ENCODE results near the gene DST. TPM values are rescaled to one million over a fixed set of nuclear protein-coding genes. Genes with fewer than 3 reads are reported as not detected.

DST gene
- total RNA-seq, 1 experiment from 2014 or later, result 91.9 TPM

DNA sequence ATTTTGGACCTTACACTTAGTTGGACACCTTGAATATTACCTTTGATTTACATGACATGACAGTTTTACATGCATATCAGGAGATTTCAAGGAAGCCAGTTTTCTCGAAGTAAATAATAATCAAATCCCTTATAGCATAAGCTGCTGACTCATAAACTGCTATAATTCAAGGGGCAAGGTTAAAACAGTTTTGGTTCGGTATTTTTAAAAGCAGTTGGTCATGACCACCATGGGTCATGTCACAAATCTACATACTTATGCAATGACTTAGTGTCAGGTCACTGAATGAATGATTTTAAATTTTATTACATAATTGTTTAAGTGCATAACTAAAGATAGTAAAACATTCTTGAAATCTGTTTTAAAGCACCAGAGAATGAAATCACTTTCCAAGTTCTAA, 158.0 kb downstream of the DST start:
- no peak overlapping the region for H3K14ac ChIP-seq (ENCODE audit: insufficient read depth, low read length)
- Mint-ChIP-seq H3K27me3 (ENCODE audit: low read depth) (no peaks in the 10 kb centered on the region), H3K36me3 (ENCODE audit: insufficient read depth in 1 of 3, low read depth in 3 of 3) (peaks cover 29 to 57% (median 49%) of the 10 kb centered on the region in 3 experiments; a peak in 6 of 7 replicates), H3K27ac (no peak overlapping the region), H3K9me3 (no peaks in the 10 kb centered on the region; a peak in 1 of 5 replicates), H3K4me1 (no peaks in the 10 kb centered on the region), H3K4me3 (no peak overlapping the region)
- no peaks in the 10 kb centered on the region for H3K79me1 ChIP-seq (ENCODE audit: insufficient read depth, low read depth, low read length, poor library complexity, severe bottlenecking)
- H3T11ph ChIP-seq (ENCODE audit: low read length), result no peak overlapping the region
- no peak overlapping the region for H4K5ac ChIP-seq (ENCODE audit: insufficient read length, low read depth, low read length)
- H2BK15ac ChIP-seq (ENCODE audit: low read depth, low read length), result no peak overlapping the region
- no peak overlapping the region for H3K4ac ChIP-seq (ENCODE audit: low read depth, low read length)
- H3K4me2 ChIP-seq (ENCODE audit: insufficient read depth, insufficient read length, low read length), result no peak overlapping the region
- H3K4me1 ChIP-seq (ENCODE audit: insufficient read depth, low read length), result no peaks in the 10 kb centered on the region
- no peak overlapping the region for H3K9ac ChIP-seq (ENCODE audit: extremely low read depth, insufficient read length, low read length)
- no peak overlapping the region for H3K27ac ChIP-seq (ENCODE audit: insufficient read length, low read depth, low read length)
- H4K8ac ChIP-seq (replicated peaks; ENCODE audit: insufficient read length, low read depth, low read length), result no peak overlapping the region
- no peak overlapping the region for H2BK120ac ChIP-seq (ENCODE audit: low read depth, low read length, poor library complexity, severe bottlenecking)
- TF ChIP-seq, protein P1, sequence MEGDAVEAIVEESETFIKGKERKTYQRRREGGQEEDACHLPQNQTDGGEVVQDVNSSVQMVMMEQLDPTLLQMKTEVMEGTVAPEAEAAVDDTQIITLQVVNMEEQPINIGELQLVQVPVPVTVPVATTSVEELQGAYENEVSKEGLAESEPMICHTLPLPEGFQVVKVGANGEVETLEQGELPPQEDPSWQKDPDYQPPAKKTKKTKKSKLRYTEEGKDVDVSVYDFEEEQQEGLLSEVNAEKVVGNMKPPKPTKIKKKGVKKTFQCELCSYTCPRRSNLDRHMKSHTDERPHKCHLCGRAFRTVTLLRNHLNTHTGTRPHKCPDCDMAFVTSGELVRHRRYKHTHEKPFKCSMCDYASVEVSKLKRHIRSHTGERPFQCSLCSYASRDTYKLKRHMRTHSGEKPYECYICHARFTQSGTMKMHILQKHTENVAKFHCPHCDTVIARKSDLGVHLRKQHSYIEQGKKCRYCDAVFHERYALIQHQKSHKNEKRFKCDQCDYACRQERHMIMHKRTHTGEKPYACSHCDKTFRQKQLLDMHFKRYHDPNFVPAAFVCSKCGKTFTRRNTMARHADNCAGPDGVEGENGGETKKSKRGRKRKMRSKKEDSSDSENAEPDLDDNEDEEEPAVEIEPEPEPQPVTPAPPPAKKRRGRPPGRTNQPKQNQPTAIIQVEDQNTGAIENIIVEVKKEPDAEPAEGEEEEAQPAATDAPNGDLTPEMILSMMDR (conservative IDR thresholded peaks at IDR 0.05), result no peak
- no peak overlapping the region for H3K23ac ChIP-seq (ENCODE audit: insufficient read length, low read depth, low read length)
- H3K56ac ChIP-seq (ENCODE audit: insufficient read length, low read depth, low read length), result no peak overlapping the region
- no peaks in the 10 kb centered on the region for H3K27me3 ChIP-seq (ENCODE audit: insufficient read depth, low read length)
- H3K79me2 ChIP-seq (ENCODE audit: insufficient read depth, low read length), result no peaks in the 10 kb centered on the region
- DNase-seq, result no peak
- no peak overlapping the region for H2AFZ ChIP-seq (ENCODE audit: low read length)
- H3K23me2 ChIP-seq (ENCODE audit: insufficient read length, low read depth, low read length, poor library complexity, severe bottlenecking), result no peaks in the 10 kb centered on the region
- H3K9me3 ChIP-seq (ENCODE audit: control insufficient read depth, low read depth, low read length), result no peaks in the 10 kb centered on the region
- H2AK5ac ChIP-seq (ENCODE audit: insufficient read length, low read length), result no peak overlapping the region
- no peak overlapping the region for H3K18ac ChIP-seq (ENCODE audit: insufficient read length, low read depth, low read length)
- no peak overlapping the region for H4K91ac ChIP-seq (ENCODE audit: insufficient read length, low read depth, low read length)
- WGBS (ENCODE audit: extremely low coverage, insufficient read length, low lambda C conversion rate), result no CpG with 5 or more reads among the region's 2 CpGs
- H4K20me1 ChIP-seq (ENCODE audit: control insufficient read depth, insufficient read depth, insufficient read length), result no peaks in the 10 kb centered on the region
- no peak overlapping the region for H2BK12ac ChIP-seq (ENCODE audit: insufficient read length, low read depth, low read length)
- no peak overlapping the region for H2BK5ac ChIP-seq (ENCODE audit: insufficient read length, low read length)
- no peak overlapping the region for H2BK20ac ChIP-seq (ENCODE audit: low read depth, low read length, poor library complexity, severe bottlenecking)
